Chondrocyte (in vitro differentiated cells): Measurements from ENCODE around the gene EPHX1. TPM values are rescaled to one million over a fixed set of nuclear protein-coding genes. Genes with fewer than 3 reads are reported as not detected.
"Not testable (repeated sequence)": the region's sequence is repeated elsewhere in the genome, so short reads cannot be mapped to it uniquely, and the experiment has no call there.

Source experiments
- DNase-seq: peaks from one replicate; pipeline ENCODE4 v3.0.0; 2021; ENCODE audit warnings: mixed read lengths, low spot score
- H3K27ac Mint-ChIP-seq: one replicate; pipeline ENCODE4 v1.8.0; 2021; ENCODE audit warnings: mild to moderate bottlenecking, moderate library complexity, mixed read lengths; ENCODE audit not compliant: unreplicated experiment
- H3K27me3 Mint-ChIP-seq: 2 replicates; pipeline ENCODE4 v1.8.0; 2021; ENCODE audit warnings: low read depth, mixed read lengths
- H3K36me3 Mint-ChIP-seq: 2 replicates; pipeline ENCODE4 v1.8.0; 2021; ENCODE audit warnings: low read depth, mixed read lengths
- H3K4me1 Mint-ChIP-seq: 2 replicates; pipeline ENCODE4 v1.8.0; 2021; ENCODE audit warnings: low read depth, mild to moderate bottlenecking, mixed read lengths
- H3K4me3 Mint-ChIP-seq: one replicate; pipeline ENCODE4 v1.8.0; 2021; ENCODE audit warnings: mild to moderate bottlenecking, moderate library complexity, mixed read lengths; ENCODE audit not compliant: unreplicated experiment
- H3K9me3 Mint-ChIP-seq: 2 replicates; pipeline ENCODE4 v1.8.0; 2021; ENCODE audit warnings: low read depth, mixed read lengths
- CTCF ChIP-seq: fragments of 200-600 bp; sonication (generic); IDR thresholded peaks from 2 replicates; pipeline ENCODE4 v1.5.0; 2021; ENCODE audit warnings: antibody characterized with exemption, mild to moderate bottlenecking, moderate library complexity
- total RNA-seq: library from RNA; stranded (reverse); gene quantifications from 3 replicates; pipeline ENCODE4 v1.2.1, GENCODE V29; 2021

EPHX1 gene
- total RNA-seq, 1 donor from 2014 or later: 69.1 TPM

- no peaks in the 10 kb centered on the region for H3K27me3 Mint-ChIP-seq
- peaks cover 54% of the 10 kb centered on the region for H3K4me1 Mint-ChIP-seq
- H3K9me3 Mint-ChIP-seq: no peaks in the 10 kb centered on the region
- no peaks in the 10 kb centered on the region for H3K36me3 Mint-ChIP-seq
- peak overlapping the region; percentile 34 for H3K27ac Mint-ChIP-seq
- DNase-seq: no peak
- no peak for TF ChIP-seq CTCF
- H3K4me3 Mint-ChIP-seq: no peak overlapping the region
Observed at GRCh38 chr1:225812488-225813213, 2.7 kb downstream of the EPHX1 start.

GRCh38 chr1:225813214-225813964 lies 3.5 kb downstream of the EPHX1 start:
- TF ChIP-seq CTCF: no peak
- no peak for DNase-seq
- Mint-ChIP-seq H3K36me3 (no peaks in the 10 kb centered on the region), H3K4me3 (no peak overlapping the region), H3K27me3 (no peaks in the 10 kb centered on the region), H3K27ac (peak overlapping the region; percentile 34), H3K9me3 (no peaks in the 10 kb centered on the region), H3K4me1 (peaks cover 62% of the 10 kb centered on the region)

- no peak for TF ChIP-seq CTCF
- H3K4me1 Mint-ChIP-seq: peaks cover 67% of the 10 kb centered on the region
- DNase-seq: no peak
- H3K36me3 Mint-ChIP-seq: no peaks in the 10 kb centered on the region
- no peaks in the 10 kb centered on the region for H3K27me3 Mint-ChIP-seq
- H3K9me3 Mint-ChIP-seq: no peaks in the 10 kb centered on the region
- no peak overlapping the region for H3K4me3 Mint-ChIP-seq
- no peak overlapping the region for H3K27ac Mint-ChIP-seq
Observed at GRCh38 chr1:225814381-225814780, 4.5 kb downstream of the EPHX1 start.

DNA sequence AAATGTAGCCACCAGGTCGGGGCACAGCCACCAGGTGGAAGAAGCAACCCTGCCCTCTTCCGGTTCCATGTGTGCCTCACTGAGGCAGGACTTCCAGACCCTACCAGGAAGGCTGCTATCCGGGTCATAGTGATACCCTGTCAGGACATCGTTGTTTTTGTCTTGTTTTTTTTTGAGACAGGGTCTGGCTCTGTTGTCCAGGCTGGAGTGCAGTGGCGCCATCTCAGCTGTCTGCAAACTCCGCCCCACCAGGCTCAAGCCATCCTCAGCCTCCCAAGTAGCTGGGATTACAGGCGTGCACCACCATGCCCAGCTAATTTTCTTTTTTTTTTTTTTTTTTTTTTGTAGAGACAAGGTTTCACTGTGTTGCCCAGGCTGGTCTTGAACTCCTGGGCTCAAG lies 5.2 kb downstream of the EPHX1 start:
- H3K9me3 Mint-ChIP-seq, H3K27me3 Mint-ChIP-seq, H3K4me3 Mint-ChIP-seq, H3K27ac Mint-ChIP-seq, DNase-seq, H3K36me3 Mint-ChIP-seq: not testable (repeated sequence)
- peaks cover 69% of the 10 kb centered on the region for H3K4me1 Mint-ChIP-seq

DNA sequence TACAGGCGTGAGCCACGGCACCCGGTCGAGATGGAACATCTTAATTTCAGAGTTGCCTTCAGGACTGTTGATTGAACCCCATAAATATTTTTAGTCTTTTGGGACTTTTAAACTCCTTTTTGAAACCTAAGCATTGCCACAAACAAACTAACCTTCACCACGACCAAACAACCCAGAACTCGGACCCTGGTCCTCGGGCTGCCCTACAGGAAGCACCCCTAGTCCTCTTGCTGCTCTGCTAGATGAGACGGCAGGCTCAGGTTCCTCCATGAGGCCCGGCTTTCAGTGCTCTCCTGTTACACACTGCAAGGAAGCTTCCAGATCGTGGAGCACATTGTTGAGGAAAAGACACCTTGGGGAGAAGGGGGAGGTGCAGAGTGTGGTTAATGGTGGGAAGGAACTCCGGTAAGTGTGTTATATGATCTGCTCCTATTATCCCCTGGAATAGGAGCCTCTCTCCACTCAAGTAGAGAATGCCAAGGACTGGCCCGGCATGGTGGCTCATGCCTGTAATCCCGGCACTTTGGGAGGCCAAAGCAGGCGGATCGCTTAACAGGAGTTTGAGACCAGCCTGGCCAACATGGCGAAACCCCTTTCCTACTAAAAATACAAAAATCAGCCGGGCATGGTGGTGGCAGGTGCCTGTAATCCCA lies 5.7 kb downstream of the EPHX1 start:
- TF ChIP-seq CTCF: no peak
- no peak overlapping the region for H3K4me3 Mint-ChIP-seq
- no peaks in the 10 kb centered on the region for H3K9me3 Mint-ChIP-seq
- H3K36me3 Mint-ChIP-seq: no peaks in the 10 kb centered on the region
- no peaks in the 10 kb centered on the region for H3K27me3 Mint-ChIP-seq
- peaks cover 71% of the 10 kb centered on the region for H3K4me1 Mint-ChIP-seq
- H3K27ac Mint-ChIP-seq: no peak overlapping the region
- DNase-seq: no peak
